Posterior vena cava (tissue), 2 donors: ENCODE results near the gene PCDH12. TPM values are rescaled to one million over a fixed set of nuclear protein-coding genes. Genes with fewer than 3 reads are reported as not detected.

Source experiments
- DNase-seq: peaks from one replicate; pipeline ENCODE4 v3.0.0-alpha.2; 2020; ENCODE audit warnings: low spot score
- intact Hi-C, 2 donors: fragments of 100-400 bp; cut with DNase I; formaldehyde crosslinking; loops; one replicate each; pipeline versions ENCODE4 v1.14.1 to v1.14.2; 2022 to 2023
- total RNA-seq, 2 donors: library from RNA; stranded (reverse); fragmentation: NEBNext Ultra II Directional; extraction: Animal tissue kit (Norgen Biotek cat#: 25700); gene quantifications; one replicate each; pipeline ENCODE4 v1.2.1, GENCODE V29; 2021
- donor health status: DM: yes; HTN: yes; CAD: no.
- donor health status: DM: yes; HTN: yes; CAD: no.

PCDH12 gene
- total RNA-seq, 2 donors from 2014 or later = 8.7 to 9.3 TPM

DNA sequence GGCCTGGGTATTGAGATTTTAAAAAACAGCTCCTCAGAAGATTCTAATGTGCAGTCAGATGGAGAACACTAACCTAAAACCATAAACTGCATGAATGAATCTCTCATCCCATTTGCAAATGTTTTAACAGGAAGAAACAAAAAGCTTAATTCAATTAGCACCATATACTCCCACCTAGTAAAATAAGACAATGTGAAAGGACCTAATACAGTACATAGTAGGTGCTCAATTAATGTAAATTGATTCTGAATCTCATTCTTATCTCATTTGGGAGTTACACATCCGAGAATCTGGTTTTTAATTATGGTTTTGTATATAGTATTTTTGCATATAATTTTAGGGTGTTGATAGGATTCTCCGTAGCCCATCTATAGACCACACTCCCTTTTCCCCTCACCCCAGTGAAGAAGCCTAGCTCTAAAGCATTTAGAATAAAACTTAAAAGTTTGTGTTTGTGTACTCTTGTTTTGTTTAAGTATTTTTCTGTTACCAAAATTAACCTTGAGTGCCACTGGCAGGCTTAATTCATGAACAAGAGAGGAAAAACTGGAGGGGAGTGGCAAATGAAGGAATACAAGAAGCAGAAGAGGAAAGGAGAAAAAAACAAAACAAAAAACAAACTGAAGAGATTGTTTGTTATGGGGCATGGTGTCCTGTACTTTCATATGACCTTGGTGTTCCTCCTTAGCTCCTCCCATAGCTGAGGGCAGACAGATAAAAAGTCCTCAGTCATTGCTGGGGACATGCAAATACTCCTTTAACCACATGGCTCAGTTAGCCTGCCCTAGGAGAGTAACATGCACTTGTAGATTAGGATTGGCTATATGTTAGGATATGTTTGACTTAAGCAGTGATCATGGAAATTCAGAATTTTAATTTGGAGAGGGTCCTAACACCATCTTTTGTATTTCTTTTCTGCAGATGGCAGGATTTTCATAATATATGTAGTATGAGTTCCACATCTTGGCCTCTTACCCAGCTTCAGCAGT lies 12.1 kb upstream of the PCDH12 start:
- no peak for DNase-seq
- intact Hi-C loops = no loop called here

GRCh38 chr5:141968914-141969608 lies 11.1 kb upstream of the PCDH12 start, which contains the start of gene RNF14:
TSS of gene RNF14 (plus strand) at chr5:141969105. CDS start at chr5:141973589, 4,484 bp downstream.
- DNase-seq = peak; percentile 98
- intact Hi-C loops = no loop called here

- no peak for DNase-seq
- intact Hi-C loops = no loop called here
These were observed 8.9 kb upstream of the PCDH12 start for GRCh38 chr5:141966963-141967333.

DNA sequence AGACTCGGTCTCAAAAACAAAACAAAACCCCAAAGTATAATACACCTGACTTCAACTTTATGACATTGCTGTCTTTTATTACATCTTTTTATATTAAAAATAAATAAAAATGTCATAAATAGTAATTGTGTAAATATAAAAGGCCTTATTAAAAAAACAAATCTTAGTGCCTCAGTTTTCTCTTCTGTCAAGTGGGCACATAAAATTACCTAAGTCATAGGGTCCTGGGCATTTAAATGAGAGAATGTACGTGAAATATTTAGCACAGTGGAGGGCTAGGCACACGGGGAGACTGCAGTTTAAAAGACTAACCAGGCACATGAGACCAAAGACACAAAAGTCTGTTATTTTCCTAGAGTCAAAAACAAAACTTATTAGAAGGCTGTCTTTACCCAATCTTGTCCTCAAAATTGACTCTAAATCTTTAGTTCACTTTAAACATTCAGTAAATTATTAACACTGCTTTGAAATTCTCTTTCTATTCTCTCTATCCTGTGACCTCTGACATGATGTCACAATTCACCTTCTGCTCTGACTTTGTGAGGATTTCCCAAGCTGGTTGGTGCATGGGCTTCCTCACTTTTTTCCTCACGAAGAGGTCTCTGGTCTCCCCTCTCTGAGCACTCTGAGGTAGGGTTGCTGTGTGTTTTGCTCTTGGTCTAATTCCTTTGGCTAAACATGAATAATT lies 8.4 kb upstream of the PCDH12 start:
- no peak for DNase-seq
- intact Hi-C loops = no loop called here

DNA sequence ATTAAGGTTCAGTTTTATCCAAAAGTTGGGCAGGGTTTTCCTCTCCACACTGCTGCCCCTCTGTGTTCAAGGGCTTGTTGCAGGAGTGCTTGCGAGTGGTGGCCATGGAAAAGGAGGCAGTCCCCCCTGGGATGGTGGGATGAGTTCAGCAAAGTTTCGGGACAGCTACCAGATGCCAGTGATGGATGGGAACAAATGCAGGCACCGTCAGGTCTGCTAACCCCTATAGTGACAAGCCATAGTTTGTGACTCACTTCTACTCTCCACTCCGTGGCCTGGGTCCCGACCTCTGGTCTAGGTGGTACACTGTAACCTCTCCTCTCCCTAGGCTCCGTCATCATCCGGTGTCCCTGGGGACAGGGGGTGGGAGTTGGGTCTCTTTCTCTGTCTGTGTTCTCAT lies 7.1 kb upstream of the PCDH12 start:
- DNase-seq = no peak
- intact Hi-C loops = no loop called here

DNA sequence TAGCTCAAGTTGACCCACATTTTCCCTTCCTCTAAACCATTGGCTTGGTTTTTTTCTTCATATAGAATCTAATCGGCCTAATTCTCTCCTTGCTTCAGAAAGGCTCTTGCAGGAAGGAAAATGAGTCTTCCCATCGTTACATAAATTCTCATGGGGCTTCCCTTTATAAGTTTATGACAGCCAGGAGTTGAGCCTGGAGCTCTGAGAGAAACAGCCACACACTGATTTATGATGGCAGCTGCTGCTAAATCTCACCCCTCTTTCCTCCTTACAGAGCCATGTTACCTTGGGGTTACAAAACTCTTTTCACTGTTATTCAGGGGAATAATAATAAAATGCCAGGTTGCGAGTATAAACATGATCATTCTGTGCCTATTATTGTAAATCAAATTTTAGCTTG lies 5.7 kb upstream of the PCDH12 start:
- intact Hi-C loops = no loop called here
- no peak for DNase-seq

DNA sequence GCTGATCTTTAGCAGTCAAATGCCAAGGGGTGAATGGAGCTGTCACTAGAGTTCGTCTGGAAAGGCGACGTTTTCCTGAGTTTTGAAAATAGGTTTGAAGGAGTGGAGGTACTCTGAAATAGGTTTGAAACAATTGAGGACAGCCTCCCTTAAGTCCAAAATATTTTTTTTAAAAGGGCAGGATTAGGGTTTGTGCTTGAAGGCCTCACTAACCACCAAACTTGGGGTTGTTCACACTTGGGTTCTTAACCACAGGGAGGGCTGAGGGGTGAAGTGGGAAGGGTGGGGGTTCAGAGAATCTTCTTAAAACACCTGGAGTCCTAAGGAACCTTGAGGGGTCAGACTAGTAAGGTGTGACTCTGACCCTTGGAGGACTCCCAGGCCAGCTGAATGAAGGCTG lies 3.5 kb upstream of the PCDH12 start:
- DNase-seq = no peak
- intact Hi-C loops = loop anchor here in 1 of 2 donors (2.0 kb wide), 1 partner anchor 269 kb away; no protein-coding TSS in a partner anchor

GRCh38 chr5:141960449-141961323 lies 2.7 kb upstream of the PCDH12 start:
- intact Hi-C loops = loop anchor here in 1 of 2 donors (2.0 kb wide), 1 partner anchor 268 kb away; no protein-coding TSS in a partner anchor
- peak; percentile 96 for DNase-seq

DNA sequence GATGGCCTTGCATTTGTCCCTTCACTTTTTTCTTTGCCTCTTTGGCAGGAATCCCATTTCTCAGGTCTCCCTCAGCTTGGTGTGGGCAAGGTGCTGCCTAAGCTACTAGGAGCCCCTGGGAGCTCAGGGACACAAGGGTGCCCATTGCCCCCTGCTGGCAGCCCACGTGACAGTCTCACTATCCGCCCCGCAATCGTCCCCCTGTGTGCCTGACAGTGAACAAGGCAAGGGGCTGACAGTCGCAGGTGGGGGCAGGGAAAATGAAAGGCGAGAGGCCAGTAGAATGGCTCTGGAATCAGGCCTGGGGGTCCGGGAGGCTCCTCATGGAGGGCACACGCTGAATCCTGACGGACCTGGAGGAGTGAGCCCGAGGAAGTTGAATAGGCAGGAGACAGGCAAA lies 2.0 kb upstream of the PCDH12 start:
- DNase-seq = no peak

GRCh38 chr5:141958546-141959172 lies 657 bp upstream of the PCDH12 start:
- intact Hi-C loops = loop anchor here (1.0 to 5.0 kb wide), 3 partner anchors 76 to 266 kb away; partner anchors contain the start of gene PCDH1 (in 1 of the 2)
- peak; percentile 82 for DNase-seq

More for the DNA sequence above, 2.0 kb upstream of the PCDH12 start:
- intact Hi-C loops = loop anchor here in 1 of 2 donors (2.0 kb wide), 1 partner anchor 267 kb away; no protein-coding TSS in a partner anchor

DNA sequence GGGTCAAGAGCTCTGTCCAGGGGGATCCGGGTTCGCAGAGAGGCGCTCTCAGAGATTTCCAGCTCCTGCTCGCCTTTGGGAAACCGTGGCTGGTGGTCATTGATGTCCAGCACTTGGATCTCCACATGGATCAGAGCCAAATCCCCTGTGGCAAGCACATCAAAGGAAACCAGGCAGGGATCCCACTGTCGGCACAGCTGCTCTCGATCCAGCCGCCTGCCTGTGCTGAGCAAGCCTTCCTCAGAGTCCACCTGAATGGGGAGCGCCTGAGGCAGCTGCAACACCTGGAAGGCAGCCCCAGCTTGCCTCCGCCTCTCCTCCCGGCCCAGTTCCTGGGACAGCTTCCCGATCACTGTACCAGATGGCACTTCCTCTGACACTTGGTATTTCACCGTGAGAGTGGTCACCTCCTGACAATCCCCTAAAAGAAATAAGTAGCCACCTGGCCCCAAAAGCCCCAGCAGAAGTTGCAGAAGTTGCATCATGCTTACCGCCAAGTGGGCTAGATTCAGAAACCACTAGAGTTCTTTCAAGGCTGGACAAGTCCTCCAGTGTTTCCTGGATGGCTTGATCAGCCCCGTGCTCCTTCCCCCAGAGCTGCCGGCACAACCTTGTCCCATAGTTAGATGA lies 520 bp downstream of the PCDH12 start:
- DNase-seq = no peak
- intact Hi-C loops = loop anchor here (5.0 kb wide), 2 partner anchors 75 to 80 kb away; partner anchors contain the start of gene PCDH1 (in 1 of the 2)

- DNase-seq = no peak
- intact Hi-C loops = no loop called here
These were observed 3.8 kb downstream of the PCDH12 start for GRCh38 chr5:141954194-141954593.

- DNase-seq = no peak
- intact Hi-C loops = no loop called here
These were observed 6.0 kb downstream of the PCDH12 start for GRCh38 chr5:141952020-141952419.

DNA sequence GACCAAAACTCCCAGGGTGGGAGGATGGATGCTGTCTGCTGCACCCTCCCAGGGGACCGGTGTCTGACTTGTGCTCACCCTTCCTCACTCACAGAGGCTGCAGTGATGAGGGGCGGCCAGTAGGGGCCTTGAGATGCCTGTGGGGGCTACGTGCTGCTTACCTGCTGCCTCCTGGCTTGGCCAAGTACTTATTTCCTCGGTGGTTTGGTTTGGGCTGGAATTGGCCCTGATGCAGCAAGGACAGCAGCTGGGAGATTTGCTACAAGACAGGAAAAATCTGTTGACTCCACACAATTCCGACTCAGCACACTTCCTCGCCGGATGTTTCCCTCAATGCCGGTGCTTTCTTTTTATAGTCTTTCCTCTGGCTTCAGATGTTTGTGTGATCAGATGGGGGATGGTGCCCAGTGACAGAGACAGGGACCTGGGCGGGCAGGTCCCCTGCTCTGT lies 6.6 kb downstream of the PCDH12 start:
- DNase-seq = no peak
- intact Hi-C loops = no loop called here

- no peak for DNase-seq
- intact Hi-C loops = no loop called here
These were observed 7.6 kb downstream of the PCDH12 start for GRCh38 chr5:141950207-141951005.

GRCh38 chr5:141949511-141949910 lies 8.5 kb downstream of the PCDH12 start:
- no peak for DNase-seq
- intact Hi-C loops = no loop called here

DNA sequence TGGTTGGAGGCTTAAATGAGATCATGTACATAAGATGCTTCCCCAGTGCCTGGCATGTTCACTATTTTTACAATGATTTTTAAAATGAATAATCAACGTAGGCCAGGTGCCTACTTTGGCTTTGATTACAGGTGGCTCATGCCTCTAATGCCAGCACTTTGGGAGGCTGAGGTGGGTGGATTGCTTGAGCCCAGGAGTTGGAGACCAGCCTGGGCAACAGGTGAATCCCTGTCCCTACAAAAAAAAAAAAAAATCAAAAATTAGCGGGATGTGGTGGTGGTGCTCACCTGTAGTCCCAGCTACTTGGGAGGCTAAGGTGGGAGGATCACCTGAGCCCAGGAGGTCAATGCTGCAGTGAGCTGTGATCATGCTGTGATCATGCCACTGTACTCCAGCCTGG lies 9.2 kb downstream of the PCDH12 start:
- intact Hi-C loops = no loop called here
- DNase-seq = no peak
